Gastroesophageal sphincter (tissue), 4 donors: ENCODE results near the gene PRKCD. TPM values are rescaled to one million over a fixed set of nuclear protein-coding genes. Genes with fewer than 3 reads are reported as not detected.

Source experiments
- ATAC-seq: fragments of 150-250 bp; one replicate; pipeline ENCODE4 v1.9.1; 2016; ENCODE audit warnings: mild to moderate bottlenecking, moderate library complexity
- H3K27ac ChIP-seq, 4 donors: fragments of 200-600 bp; sonication (generic) in 3 of 4; 1 replicate in 3 of 4; 2 replicates in 1 of 4; pipeline ENCODE4 v1.5.1; 2016 to 2019
- H3K27me3 ChIP-seq: fragments of 200-600 bp; sonication (generic); one replicate; pipeline ENCODE4 v1.5.1; 2019
- H3K36me3 ChIP-seq, 2 donors: fragments of 200-600 bp; sonication (generic); one replicate each; pipeline ENCODE4 v1.5.1; 2019; ENCODE audit warnings: control low read depth in 1 of 2
- H3K4me1 ChIP-seq, 3 donors: fragments of 200-600 bp; sonication (generic); 1 replicate in 2 of 3; 2 replicates in 1 of 3; pipeline ENCODE4 v1.5.1; 2016 to 2019; ENCODE audit warnings: control low read depth in 2 of 3
- H3K4me3 ChIP-seq, 2 donors: fragments of 200-600 bp; sonication (generic); one replicate each; pipeline ENCODE4 v1.5.1; 2019; ENCODE audit warnings: mild to moderate bottlenecking in 1 of 2, moderate library complexity in 1 of 2
- H3K9me3 ChIP-seq, 3 donors: fragments of 200-600 bp; sonication (generic); one replicate each; pipeline ENCODE4 v1.5.1; 2017 to 2019; ENCODE audit warnings: control low read depth in 2 of 3
- EP300 ChIP-seq: sonication (generic); formaldehyde crosslinking; IDR thresholded peaks from one replicate; pipeline ENCODE4 v1.6.1; 2017; ENCODE audit warnings: antibody characterized with exemption, mild to moderate bottlenecking
- POLR2A ChIP-seq, 2 donors: fragments of 450-650 bp; IDR thresholded peaks; one replicate each; pipeline ENCODE4 v1.6.1; 2017; ENCODE audit warnings: antibody characterized with exemption in 2 of 2, mild to moderate bottlenecking in 2 of 2, moderate library complexity in 1 of 2
- POLR2AphosphoS5 ChIP-seq: sonication (generic); formaldehyde crosslinking; IDR thresholded peaks from one replicate; pipeline ENCODE4 v1.6.1; 2017; ENCODE audit warnings: antibody characterized with exemption
- WGBS, 2 donors: methylation state at CpG; one replicate each; pipeline ENCODE4 v1.1.5; 2018; ENCODE audit warnings: low coverage in 1 of 2; 5-methylcytosine and 5-hydroxymethylcytosine counted together
- total RNA-seq, 4 donors: library from RNA; depleted of rRNA; stranded (reverse); fragments of >200 nt; gene quantifications; one replicate each; pipeline ENCODE4 v1.1.0, GENCODE V29; 2016
- TF ChIP-seq, protein P1 (sequence below), 4 experiments: fragments of 200-600 bp in 2 of 4; fragments of 450-650 bp in 2 of 4; sonication (generic) in 1 of 4; IDR thresholded peaks; one replicate each; pipeline ENCODE4 v1.5.1; 2017 to 2019; ENCODE audit warnings: antibody characterized with exemption in 4 of 4, mild to moderate bottlenecking in 2 of 4, moderate library complexity in 2 of 4

The PRKCD gene
- total RNA-seq, 4 donors from 2014 or later, result 5.5 to 10.1 (median 7.6) TPM

- TF ChIP-seq POLR2AphosphoS5 (no peak), EP300 (no peak), POLR2A (IDR thresholded peaks at IDR 0.05) (no peak)
- TF ChIP-seq, protein P1, sequence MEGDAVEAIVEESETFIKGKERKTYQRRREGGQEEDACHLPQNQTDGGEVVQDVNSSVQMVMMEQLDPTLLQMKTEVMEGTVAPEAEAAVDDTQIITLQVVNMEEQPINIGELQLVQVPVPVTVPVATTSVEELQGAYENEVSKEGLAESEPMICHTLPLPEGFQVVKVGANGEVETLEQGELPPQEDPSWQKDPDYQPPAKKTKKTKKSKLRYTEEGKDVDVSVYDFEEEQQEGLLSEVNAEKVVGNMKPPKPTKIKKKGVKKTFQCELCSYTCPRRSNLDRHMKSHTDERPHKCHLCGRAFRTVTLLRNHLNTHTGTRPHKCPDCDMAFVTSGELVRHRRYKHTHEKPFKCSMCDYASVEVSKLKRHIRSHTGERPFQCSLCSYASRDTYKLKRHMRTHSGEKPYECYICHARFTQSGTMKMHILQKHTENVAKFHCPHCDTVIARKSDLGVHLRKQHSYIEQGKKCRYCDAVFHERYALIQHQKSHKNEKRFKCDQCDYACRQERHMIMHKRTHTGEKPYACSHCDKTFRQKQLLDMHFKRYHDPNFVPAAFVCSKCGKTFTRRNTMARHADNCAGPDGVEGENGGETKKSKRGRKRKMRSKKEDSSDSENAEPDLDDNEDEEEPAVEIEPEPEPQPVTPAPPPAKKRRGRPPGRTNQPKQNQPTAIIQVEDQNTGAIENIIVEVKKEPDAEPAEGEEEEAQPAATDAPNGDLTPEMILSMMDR (IDR thresholded peaks at IDR 0.05), result no peak
- Histone ChIP-seq H3K27ac (peak overlapping the region in 1 of 4 donors; percentile 12), H3K27me3 (no peaks in the 10 kb centered on the region), H3K4me1 (peaks cover 0 to 17% (median 3%) of the 10 kb centered on the region in 3 donors), H3K4me3 (no peak overlapping the region), H3K9me3 (no peaks in the 10 kb centered on the region), H3K36me3 (no peaks in the 10 kb centered on the region)
- ATAC-seq, result no peak
- WGBS, 2 donors, result 24 to 36% methylated on average over 4 to 6 of the region's 6 CpGs
Measured at GRCh38 chr3:53139906-53140846, 20.8 kb upstream of the PRKCD start.

- WGBS, 2 donors, result 62 to 94% methylated on average over 3 of the region's 6 CpGs
- no peak for ATAC-seq
- Histone ChIP-seq H3K4me1 (peaks cover 0 to 17% (median 3%) of the 10 kb centered on the region in 3 donors), H3K36me3 (no peaks in the 10 kb centered on the region), H3K9me3 (no peaks in the 10 kb centered on the region), H3K4me3 (no peak overlapping the region), H3K27ac (no peak overlapping the region), H3K27me3 (no peaks in the 10 kb centered on the region)
- TF ChIP-seq, protein P1 (IDR thresholded peaks at IDR 0.05), result no peak
- TF ChIP-seq EP300 (no peak), POLR2A (IDR thresholded peaks at IDR 0.05) (no peak), POLR2AphosphoS5 (no peak)
Measured at GRCh38 chr3:53140847-53141845, 19.9 kb upstream of the PRKCD start.

GRCh38 chr3:53142986-53143385 lies 18.0 kb upstream of the PRKCD start:
- no peak for ATAC-seq

GRCh38 chr3:53144446-53144845 lies 16.6 kb upstream of the PRKCD start:
- no peak overlapping the region for H3K27ac ChIP-seq
- no peak for ATAC-seq
- no peak overlapping the region for H3K4me3 ChIP-seq
- no peaks in the 10 kb centered on the region for H3K27me3 ChIP-seq
- peaks cover 0 to 17% (median 3%) of the 10 kb centered on the region in 3 donors for H3K4me1 ChIP-seq
- 100% methylated on average over 3 of the region's 4 CpGs; no CpG with 5 or more reads in 1 of the 2 donors for WGBS, 2 donors
- no peaks in the 10 kb centered on the region for H3K9me3 ChIP-seq
- no peaks in the 10 kb centered on the region for H3K36me3 ChIP-seq
- TF ChIP-seq EP300 (no peak), POLR2A (IDR thresholded peaks at IDR 0.05) (no peak)

More at GRCh38 chr3:53142986-53143385, 18.0 kb upstream of the PRKCD start:
- Histone ChIP-seq H3K27ac (no peak overlapping the region), H3K4me1 (peaks cover 0 to 17% (median 3%) of the 10 kb centered on the region in 3 donors), H3K36me3 (no peaks in the 10 kb centered on the region), H3K9me3 (no peaks in the 10 kb centered on the region), H3K27me3 (no peaks in the 10 kb centered on the region), H3K4me3 (no peak overlapping the region)
- TF ChIP-seq, protein P1 (IDR thresholded peaks at IDR 0.05), result no peak
- no peak for TF ChIP-seq EP300
- no peak for TF ChIP-seq POLR2AphosphoS5
- no peak for TF ChIP-seq POLR2A (IDR thresholded peaks at IDR 0.05)
- 60 to 100% methylated on average over 1 to 3 of the region's 3 CpGs for WGBS, 2 donors
